ENCODE results near the gene DNAJB5.
"Not testable (repeated sequence)": the region's sequence is repeated elsewhere in the genome, so short reads cannot be mapped to it uniquely, and the experiment has no call there.

DNAJB5 gene

DNA sequence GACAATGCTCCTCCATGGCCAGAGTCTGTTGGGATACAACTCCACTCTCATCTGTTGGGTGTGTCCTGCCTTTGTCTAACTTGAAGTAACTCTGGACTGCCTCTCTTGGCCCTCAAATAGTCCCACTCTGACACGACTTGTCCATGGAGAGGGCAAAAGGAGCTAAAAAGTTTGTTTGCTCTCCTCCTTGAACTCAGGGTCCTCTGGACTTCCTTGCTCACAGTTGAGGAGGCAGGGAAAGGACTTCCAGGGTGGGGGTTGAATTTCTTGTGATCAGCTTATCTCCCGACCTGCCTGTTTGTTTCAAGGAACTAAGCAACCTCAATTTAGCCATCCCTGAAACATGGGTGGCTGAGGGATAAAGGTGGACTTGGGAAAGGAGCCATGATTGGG is 11.7 kb downstream of the DNAJB5 start:
- no peak for DNase-seq

DNA sequence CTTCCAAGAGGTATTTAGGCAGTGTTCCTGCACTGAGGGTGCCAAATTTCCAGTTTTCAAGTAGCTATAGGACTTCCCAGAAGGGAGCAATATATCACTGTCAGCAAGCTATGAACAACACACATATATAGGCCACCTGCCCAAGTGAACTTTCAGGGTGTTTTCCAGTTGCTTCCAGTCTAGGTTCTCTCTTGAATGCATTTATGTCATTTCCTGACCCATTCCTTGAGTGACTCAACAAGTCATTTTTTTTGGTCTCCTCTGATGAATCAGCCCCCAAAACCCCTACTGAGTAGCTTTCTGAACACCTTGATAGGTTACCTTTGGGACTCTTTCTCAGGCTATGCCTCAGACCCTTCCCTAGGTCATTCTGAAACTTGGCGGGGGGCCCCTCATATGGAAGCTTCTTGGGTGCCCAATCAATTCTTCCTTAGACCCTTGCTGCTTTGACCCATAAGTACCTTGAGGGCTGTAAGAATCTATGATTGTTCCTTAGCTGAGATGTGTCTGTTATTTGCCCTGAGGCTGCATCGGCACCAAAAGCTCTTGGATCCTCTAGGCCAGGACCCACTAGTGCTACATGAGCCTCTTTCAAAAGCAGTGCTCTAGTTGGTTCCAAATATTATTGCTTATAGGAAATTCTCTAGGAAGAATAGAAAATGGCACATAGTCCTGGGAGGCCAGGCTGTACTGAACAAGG is 12.4 kb downstream of the DNAJB5 start:
- no peak for DNase-seq

DNA sequence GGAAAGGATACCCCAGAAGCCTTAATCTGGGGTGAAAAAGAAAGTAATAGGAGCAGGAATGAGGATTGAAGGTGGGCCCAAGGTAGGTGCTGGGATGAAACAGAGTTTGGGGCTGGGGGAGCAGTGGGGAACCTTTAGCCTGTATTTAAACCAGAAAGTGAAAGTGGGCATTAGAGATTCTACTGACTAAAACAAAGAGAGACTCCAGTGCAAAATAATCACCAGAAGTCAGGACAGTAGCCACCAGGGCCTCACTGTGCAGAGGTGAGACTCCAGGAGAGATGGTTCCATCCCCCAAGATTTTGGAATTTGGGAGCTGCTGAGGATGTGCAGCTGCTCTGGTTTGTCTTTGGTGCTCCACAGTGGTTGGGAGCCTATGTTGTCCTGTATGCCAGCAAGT is 13.1 kb downstream of the DNAJB5 start:
- DNase-seq, result no peak

DNA sequence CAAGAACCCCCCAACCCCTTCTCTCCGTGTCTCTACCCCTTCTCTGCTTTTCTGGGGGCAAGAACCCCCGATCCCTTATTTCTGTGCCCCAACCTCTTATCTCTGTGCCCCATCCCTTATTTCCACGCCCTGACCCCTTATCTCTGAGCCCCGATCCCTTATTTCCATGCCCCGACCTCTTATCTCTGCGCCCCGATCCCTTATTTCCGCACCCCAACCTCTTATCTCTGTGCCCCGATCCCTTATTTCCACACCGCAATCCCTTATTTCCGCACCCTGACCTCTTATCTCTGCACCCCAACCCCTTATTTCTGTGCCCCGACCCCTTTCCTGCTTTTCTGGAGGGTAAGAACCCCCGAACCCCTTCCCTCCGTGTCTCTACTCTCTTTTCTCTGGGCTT is 14.8 kb downstream of the DNAJB5 start:
- not testable (repeated sequence) for DNase-seq

DNA sequence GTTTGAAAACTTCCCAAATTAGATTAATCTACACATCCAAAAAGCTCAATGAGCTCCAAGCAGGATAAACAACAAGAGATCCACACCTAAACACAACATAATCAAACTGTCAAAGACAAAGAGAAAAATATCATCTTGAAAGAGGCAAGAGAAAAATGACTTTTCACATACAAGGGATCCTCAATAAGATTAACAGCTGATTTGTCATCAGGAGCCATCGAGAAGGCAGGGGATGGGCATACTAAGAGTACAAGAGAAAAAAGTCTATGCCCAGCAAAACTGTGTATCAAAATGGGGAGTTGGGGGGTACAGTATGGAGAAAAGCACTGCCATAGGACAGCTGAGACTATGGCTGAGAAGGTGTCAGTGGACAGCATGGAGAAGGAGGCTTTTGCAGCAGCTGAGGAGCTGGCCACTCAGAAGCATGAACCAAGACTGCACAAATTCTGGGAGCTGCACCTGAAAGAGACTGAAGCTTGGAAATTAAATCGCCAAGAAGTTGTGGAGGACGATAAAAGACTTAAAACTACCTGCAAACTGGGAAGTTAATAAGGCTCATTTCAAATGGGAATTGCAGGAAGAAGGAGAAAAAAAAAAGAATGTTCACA is 20.9 kb downstream of the DNAJB5 start:
- no peak for DNase-seq

DNA sequence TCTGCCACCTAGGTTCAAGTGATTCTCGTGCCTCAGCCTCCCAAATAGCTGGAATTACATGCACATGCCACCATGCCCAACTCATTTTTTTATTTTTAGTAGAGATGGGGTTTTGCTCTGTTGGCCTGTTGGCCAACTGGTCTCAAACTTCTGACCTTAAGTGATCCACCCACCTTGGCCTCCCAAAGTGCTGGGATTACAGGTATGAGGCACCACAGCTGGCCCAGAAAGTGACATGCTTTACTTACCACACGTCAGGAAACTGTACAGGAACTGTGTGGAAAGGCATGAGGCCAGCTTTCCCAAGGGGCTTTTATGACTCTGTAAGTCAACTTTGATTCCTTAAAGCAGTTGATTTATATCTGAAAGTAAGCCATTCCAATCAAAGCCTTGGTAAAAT is 25.0 kb downstream of the DNAJB5 start:
- no peak for DNase-seq

DNA sequence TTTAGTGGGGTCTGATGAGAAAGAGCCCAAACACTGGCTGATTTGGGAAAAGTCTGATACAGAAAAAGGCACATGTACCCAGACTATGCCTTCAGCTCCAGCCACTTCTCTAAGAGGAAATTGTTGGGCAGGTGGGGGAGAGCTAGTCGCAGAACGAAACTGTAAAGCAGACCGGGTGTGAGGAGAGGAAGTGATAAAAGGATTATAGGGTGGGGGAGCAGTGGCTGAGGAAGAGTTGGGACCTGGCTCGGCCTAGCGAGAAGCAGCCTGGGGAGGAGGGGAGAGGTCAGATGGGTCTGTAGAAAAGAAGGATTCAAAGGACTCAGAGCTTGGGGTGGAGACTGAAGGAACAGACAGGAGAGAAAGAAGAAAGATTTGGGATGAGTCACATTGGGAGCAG is 33.9 kb downstream of the DNAJB5 start:
- DNase-seq, result not testable (repeated sequence)

DNA sequence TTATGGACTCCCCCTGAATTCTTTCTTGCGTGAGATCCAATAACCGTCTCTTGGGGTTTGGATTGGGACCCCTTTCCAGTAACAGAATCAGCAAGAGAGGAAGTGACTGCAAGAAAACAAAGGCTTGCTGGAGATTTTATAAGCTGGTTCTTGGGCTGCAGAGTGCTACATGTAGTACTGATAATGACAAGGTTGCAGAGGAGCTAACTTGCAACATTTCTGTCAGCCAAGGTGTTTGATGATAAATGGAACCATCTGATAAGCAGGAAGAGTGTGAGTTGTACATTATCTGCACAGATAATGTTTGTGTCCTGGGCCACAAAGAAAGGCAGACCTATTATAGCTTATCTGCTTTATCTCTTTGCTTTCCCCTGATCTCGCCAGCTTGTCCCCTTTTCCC is 37.1 kb downstream of the DNAJB5 start:
- no peak for DNase-seq

DNA sequence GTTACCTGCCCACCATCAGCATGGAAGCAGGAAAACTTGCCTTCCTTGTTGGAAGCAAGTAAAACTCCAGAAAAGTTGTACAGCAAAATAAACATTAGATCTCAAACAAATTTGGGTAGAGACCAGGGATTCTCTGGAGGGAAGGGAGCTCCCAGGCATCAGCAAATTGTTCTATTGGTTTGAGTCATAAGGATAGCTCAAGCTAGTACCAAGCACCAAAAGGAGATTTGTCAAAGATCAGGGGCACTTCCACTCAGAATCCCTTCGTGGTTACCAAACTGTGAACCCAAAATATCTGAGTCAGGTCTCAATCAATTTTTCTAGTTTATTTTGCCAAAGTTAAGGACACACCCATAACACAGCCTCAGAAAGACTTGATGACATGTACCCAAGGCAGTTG is 37.8 kb downstream of the DNAJB5 start:
- DNase-seq, result no peak

DNA sequence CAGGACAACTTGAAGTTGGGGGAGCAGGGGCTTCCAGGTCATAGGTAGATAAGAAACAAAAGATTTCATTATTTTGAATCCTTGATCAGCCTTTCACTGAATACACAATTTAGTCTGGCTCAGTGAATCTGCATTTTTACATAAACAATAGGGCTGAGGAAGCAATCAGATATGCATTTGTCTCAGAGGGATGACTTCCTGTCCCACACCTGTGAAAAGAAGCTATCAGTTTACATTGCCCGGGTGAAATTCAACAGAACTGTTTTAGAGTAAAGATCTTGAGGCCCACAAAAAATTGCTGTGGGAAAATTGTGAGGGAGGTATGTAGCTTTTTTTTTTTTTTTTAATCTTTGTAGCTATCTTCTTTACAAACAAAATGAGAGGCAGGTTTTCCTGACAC is 38.3 kb downstream of the DNAJB5 start:
- no peak for DNase-seq

DNA sequence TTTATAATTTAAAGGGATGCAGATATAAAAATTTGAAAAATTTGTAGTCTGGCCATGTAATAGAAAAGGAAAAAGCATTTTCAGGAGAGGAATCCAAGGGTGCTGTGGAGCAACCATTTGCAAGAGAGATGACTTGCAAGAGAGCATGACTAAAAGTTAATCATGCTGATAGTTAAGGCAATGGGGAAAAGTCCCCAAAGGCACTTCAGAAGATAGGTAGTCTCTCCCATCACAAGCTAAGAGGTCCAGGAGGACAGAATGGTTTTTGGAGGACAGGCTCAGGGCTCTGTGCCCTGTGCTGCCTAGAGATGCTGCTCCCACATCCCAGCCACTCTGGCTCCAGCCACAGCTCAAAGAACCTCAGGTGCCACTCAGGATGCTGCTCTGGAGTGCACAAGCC is 38.8 kb downstream of the DNAJB5 start:
- no peak for DNase-seq

DNA sequence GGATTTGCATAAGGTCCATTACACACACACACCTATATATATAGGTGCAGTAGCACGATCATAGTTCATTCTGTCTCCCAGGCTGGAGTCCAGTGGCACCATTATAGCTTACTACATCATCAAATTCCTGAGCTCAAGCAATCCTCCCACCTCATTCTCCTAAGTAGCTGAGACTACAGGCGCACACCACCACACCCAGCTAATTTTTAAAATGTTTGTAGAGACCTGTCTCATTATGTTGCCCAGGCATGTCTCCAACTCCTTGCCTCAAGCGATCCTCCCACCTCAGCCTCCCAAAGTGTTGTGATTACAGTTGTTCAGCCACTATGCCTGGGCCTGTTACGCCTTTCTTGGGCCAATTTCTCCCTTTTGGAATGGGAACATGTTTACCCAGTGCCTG is 39.7 kb downstream of the DNAJB5 start:
- no peak for DNase-seq

DNA sequence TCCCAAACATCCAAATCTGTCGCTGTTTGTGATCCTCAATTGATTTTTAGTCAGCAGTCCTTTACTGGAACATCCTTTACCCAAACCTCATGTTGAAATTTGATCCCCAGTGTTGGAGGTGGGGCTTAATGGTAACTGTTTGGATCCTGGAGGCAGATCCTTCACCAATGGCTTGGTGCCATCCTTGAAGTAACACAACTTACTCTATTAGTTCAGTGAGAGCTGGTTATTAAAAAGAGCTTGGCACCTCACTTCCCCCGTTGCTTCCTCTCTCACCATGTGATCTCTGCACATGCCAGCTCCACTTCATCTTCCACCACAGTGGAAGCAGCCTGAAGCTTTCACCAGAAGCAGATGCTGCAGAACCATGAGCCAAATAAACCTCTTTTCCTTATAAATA is 40.3 kb downstream of the DNAJB5 start:
- DNase-seq, result no peak

DNA sequence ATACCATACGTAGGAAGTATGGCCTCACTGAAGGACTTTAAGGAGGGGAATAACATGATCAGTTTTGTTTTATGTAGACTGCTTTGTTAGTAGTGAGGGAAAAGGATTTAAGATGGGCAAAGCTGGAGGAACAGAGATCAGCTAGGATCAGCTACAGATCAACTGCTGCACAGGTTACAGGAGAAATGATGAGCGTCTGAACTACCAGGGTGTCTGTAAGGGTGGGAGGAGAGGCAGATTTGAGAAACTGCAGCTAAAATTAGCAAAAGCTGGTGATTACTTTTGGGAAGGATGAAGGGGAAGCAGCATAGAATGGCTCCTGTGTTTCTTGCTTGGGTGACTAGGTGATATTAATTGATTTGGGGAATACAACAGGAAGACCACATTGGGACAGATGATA is 43.6 kb downstream of the DNAJB5 start:
- DNase-seq, result no peak

DNA sequence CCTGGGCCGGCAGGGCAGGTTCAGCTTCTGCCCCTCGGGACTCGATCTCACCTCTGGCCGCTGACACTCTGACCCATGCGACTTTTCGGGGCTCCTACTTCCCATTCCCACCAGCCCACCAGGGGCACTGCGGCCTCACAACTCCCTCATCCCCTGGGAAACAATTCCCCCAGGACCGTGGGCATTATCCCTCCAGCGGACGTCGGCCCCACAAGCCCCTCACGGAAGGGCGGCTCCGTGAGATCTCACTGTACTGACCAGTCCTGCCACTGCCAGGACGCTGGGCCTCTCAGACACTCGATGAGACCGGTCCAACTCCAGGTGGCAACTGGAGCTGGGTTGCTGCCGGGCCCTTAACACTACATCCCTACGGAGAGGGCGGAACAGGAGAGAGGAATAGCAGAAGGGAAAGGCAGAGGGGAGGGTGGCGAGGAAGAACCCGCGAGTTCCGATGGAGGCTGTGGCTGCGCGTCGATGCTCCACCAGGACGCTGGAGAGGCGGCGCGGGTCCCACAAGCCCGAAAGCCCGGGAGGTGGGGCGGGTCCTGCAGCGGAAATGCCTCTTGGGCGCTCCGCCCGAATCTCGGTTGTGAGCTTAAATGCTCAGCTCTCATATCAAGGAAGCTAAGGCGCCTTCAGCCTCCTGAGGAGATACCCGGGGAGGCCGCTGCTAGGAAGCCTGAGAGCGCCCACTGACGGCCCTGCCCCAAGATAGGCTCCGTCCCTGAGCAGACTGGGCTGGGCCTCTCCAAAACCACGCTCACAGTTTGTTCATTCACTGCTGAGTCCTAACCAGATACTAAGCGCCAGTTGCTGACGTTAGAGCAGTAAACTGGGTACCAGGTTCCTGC is 46.5 kb downstream of the DNAJB5 start:
- peak; percentile 48 for DNase-seq

DNA sequence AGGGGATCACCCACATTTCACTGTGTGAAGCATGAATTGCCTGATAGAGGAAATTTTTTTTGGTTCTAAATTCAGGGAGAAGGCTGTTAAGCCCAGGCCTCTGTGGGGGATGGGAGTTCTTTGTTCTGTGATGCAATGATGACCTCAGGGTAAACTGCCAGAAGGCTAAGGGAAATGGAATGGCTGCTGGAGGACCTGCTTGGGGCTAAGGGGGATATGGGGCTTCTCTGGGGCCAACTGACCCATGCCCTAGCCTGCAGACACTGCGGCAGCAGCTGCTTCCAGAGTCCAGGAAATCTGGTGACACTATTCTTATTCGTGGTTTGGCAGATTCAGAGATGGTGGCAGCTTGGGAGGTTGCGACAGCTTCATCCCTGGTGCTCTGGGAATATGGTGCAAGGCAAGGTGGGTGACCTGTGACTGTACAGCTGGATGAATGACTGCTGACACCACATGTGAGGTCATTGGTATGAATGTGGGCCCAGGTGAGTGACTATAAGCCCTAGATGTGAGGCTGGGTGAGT is 52.6 kb downstream of the DNAJB5 start:
- no peak for DNase-seq

DNA sequence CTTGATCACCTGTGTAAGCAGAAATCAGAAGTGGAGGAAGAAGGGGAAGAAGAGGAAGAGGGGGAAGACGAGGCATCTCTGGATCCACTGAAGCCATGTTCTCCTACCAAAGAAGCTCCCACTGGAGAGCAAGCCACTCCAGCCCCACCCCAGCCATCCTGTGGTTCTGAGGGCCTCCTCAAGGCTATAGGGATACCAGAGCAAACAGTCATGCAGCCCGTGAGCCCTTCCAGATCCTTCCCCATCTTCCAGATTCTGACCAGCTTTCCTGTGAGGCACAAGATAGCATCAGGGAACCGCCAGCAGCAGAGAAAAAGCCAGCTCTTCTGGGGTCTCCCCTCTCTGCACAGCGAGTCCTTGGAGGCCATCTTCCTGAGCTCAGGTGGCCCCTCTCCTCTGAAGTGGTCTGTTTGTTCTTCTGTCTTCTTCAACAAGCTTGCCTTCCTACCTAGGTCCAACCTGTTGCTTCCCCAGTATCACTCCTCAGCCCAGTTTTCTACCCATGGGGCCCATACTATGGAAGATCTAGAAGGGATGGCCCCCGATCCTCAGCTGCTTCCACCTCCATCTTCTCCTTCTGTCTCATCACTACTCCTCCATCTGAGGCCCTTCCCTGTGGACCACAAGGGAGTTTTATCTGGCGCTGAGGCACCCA is 53.5 kb downstream of the DNAJB5 start:
- DNase-seq, result no peak

DNA sequence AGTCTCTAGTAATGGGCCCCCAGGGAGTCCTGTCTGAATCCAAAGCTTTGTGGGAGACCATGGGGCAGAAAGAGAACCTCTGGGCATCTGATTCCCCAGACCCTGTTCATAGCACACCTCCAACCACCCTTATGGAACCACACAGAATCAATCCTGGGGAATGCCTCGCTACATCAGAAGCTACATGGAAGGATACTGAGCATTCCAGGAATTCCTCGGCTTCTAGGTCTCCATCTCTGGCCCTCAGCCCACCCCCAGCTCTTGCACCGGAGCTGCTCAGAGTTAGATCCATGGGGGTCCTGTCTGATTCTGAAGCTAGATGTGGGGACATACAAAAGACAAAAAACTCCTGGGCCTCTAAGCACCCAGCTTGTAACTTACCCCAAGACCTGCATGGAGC is 54.5 kb downstream of the DNAJB5 start:
- DNase-seq, result no peak
